PC-9 (cell line): ENCODE measurements around the gene CDC14A.

Experiments
- CTCF ChIP-seq: fragments of 200-600 bp; sonication (generic); conservative IDR thresholded peaks from 2 replicates; pipeline ENCODE4 v1.6.1; 2017; ENCODE audit warnings: mixed run types, antibody characterized with exemption, mild to moderate bottlenecking, moderate library complexity
- EZH2 ChIP-seq: fragments of 200-600 bp; sonication (generic); IDR thresholded peaks from 2 replicates; pipeline ENCODE4 v1.8.0; 2017; ENCODE audit warnings: antibody characterized with exemption, low read depth

GRCh38 chr1:100528871-100529270 lies 176.6 kb downstream of the CDC14A start:
- TF ChIP-seq CTCF (no peak), EZH2 (no peak)
